GM12878 (cell line): ENCODE results near the gene BCL2L13. TPM values are rescaled to one million over a fixed set of nuclear protein-coding genes. Genes with fewer than 3 reads are reported as not detected.

Experiments used
- ATAC-seq: fragments of 200-7000 bp; cut with Tn5 transposase; 3 replicates; pipeline ENCODE4 v1.9.1; 2020; ENCODE audit warnings: mild to moderate bottlenecking, moderate library complexity
- BruUV-seq: library from RNA; stranded (reverse); fragments of 400-500 nt; replicated peaks from 2 replicates; lab custom pipeline; 2021; lab: Mats Ljungman, UMichigan
- CTCF ChIA-PET: fragments of 300-600 bp; sonication (Branson Sonifier 250); formaldehyde crosslinking; extraction: SDS; loops from one replicate; lab custom pipeline; 2021; ENCODE audit warnings: inconsistent platforms; lab: Yijun Ruan, JAX
- POLR2A ChIA-PET: fragments of 350-600 bp; formaldehyde crosslinking; extraction: SDS; loops from one replicate; lab custom pipeline; 2021; ENCODE audit warnings: inconsistent platforms; lab: Charles Lee
- RAD21 ChIA-PET: fragments of 300-600 bp; sonication (Branson Sonifier 250); formaldehyde crosslinking; loops from one replicate; lab custom pipeline; 2023; ENCODE audit warnings: antibody characterized with exemption; ENCODE audit not compliant: unreplicated experiment; lab: Charles Lee
- SMC1A ChIA-PET: fragments of 300-600 bp; sonication (Branson Sonifier 250); formaldehyde crosslinking; loops from one replicate; lab custom pipeline; 2023; ENCODE audit not compliant: unreplicated experiment, uncharacterized antibody; lab: Charles Lee
- DNase-seq: peaks from one replicate; pipeline ENCODE4 v3.0.0-alpha.2; 2011; ENCODE audit warnings: low read depth, low spot score
- FAIRE-seq: peaks from 3 replicates; lab custom pipeline; 2011; peaks lifted over from hg19 to GRCh38; lab: Jason Lieb, UNC
- H2AFZ ChIP-seq: 2 replicates; pipeline ENCODE4 v1.6.0; 2011; ENCODE audit warnings: low read depth, low read length, control low read depth; ENCODE audit not compliant: control insufficient read depth
- H3K27ac ChIP-seq: 2 replicates; pipeline ENCODE4 v1.5.1; 2011; ENCODE audit warnings: control low read depth; ENCODE audit not compliant: control insufficient read depth, insufficient read depth
- H3K27me3 ChIP-seq, 2 experiments: replicated peaks in 1 of 2; 2 replicates each; pipeline versions ENCODE4 v1.6.0 to v1.6.1; 2011; ENCODE audit warnings: low read length in 1 of 2; ENCODE audit not compliant: control insufficient read depth in 2 of 2, insufficient read depth in 2 of 2
- H3K36me3 ChIP-seq, 2 experiments: 2 replicates each; pipeline ENCODE4 v1.5.1; 2011; ENCODE audit warnings: low read length in 1 of 2; ENCODE audit not compliant: control insufficient read depth in 2 of 2, insufficient read depth in 2 of 2
- H3K4me1 ChIP-seq: 2 replicates; pipeline ENCODE4 v1.6.1; 2011; ENCODE audit warnings: mild to moderate bottlenecking, low read length, moderate library complexity, mixed read lengths; ENCODE audit not compliant: control insufficient read depth, insufficient read depth
- H3K4me2 ChIP-seq: 2 replicates; pipeline ENCODE4 v1.6.0; 2011; ENCODE audit warnings: control low read depth; ENCODE audit not compliant: control insufficient read depth, insufficient read depth
- H3K4me3 ChIP-seq: fragments of 200-600 bp; sonication (generic); 2 replicates; pipeline ENCODE4 v1.5.1; 2016
- H3K79me2 ChIP-seq: 2 replicates; pipeline ENCODE4 v1.6.0; 2011; ENCODE audit warnings: low read length; ENCODE audit not compliant: control insufficient read depth, insufficient read depth
- H3K9ac ChIP-seq: 2 replicates; pipeline ENCODE4 v1.8.0; 2011; ENCODE audit warnings: low read length, control low read depth, mixed read lengths; ENCODE audit not compliant: control insufficient read depth, insufficient read depth
- H3K9me3 ChIP-seq: replicated peaks from 3 replicates; pipeline ENCODE4 v1.5.1; 2011; ENCODE audit warnings: mild to moderate bottlenecking, low read length; ENCODE audit not compliant: control insufficient read depth, insufficient read depth
- H4K20me1 ChIP-seq: 2 replicates; pipeline ENCODE4 v1.6.0; 2011; ENCODE audit not compliant: control insufficient read depth, insufficient read depth
- CHD4 ChIP-seq: fragments of 200-600 bp; sonication (generic); IDR thresholded peaks from 2 replicates; pipeline ENCODE4 v1.6.1; 2016; ENCODE audit warnings: mild to moderate bottlenecking
- FOXM1 ChIP-seq: IDR thresholded peaks from 2 replicates; pipeline ENCODE4 v1.6.1; 2012; ENCODE audit warnings: low read depth, mild to moderate bottlenecking, inconsistent platforms, low read length, moderate library complexity
- JUNB ChIP-seq: IDR thresholded peaks from 2 replicates; pipeline ENCODE4 v1.6.1; 2016; ENCODE audit warnings: antibody characterized with exemption, mild to moderate bottlenecking
- KLF5 ChIP-seq: fragments of 450-650 bp; IDR thresholded peaks from 2 replicates; pipeline ENCODE4 v1.6.1; 2014; ENCODE audit warnings: mild to moderate bottlenecking; ENCODE audit not compliant: partially characterized antibody
- LARP7 ChIP-seq: fragments of 450-650 bp; IDR thresholded peaks from 2 replicates; pipeline ENCODE4 v1.6.1; 2017; ENCODE audit warnings: mild to moderate bottlenecking
- NFIC ChIP-seq: IDR thresholded peaks from 2 replicates; pipeline ENCODE4 v1.6.1; 2012; ENCODE audit warnings: low read depth, mild to moderate bottlenecking, inconsistent platforms, low read length, moderate library complexity
- NRF1 ChIP-seq: conservative IDR thresholded peaks from 2 replicates; pipeline ENCODE4 v1.6.1; 2011; ENCODE audit warnings: mild to moderate bottlenecking, low read depth, low read length, improper control_type of control experiment
- POLR2AphosphoS5 ChIP-seq: IDR thresholded peaks from 2 replicates; pipeline ENCODE4 v1.6.1; 2011; ENCODE audit warnings: mild to moderate bottlenecking, low read length, inconsistent platforms
- RAD51 ChIP-seq: fragments of 450-650 bp; IDR thresholded peaks from 2 replicates; pipeline ENCODE4 v1.6.1; 2016; ENCODE audit warnings: moderate library complexity, mild to moderate bottlenecking, inconsistent platforms
- RB1 ChIP-seq: fragments of 450-650 bp; formaldehyde crosslinking; IDR thresholded peaks from 2 replicates; pipeline ENCODE4 v1.6.1; 2017; ENCODE audit warnings: mild to moderate bottlenecking, borderline replicate concordance
- SMAD5 ChIP-seq: IDR thresholded peaks from 2 replicates; pipeline ENCODE4 v1.6.1; 2016; ENCODE audit warnings: antibody characterized with exemption, low read depth
- ZBED1 ChIP-seq: IDR thresholded peaks from 2 replicates; pipeline ENCODE4 v1.6.1; 2016; ENCODE audit warnings: borderline replicate concordance
- WGBS: methylation state at CpG from one replicate; pipeline ENCODE4 v1.1.6; 2016; ENCODE audit warnings: low lambda C conversion rate; ENCODE audit not compliant: insufficient replicate concordance, insufficient coverage; ENCODE audit errors: missing lambda C conversion rate; 5-methylcytosine and 5-hydroxymethylcytosine counted together
- in situ Hi-C: fragments of 300-500 bp; cut with MboI; formaldehyde crosslinking; loops from 9 replicates; pipeline ENCODE4 v1.14.3; 2018; ENCODE audit warnings: mixed read lengths
- intact Hi-C: fragments of 100-400 bp; cut with micrococcal nuclease; formaldehyde crosslinking; loops from one replicate; pipeline ENCODE4 v1.14.2; 2022; ENCODE audit not compliant: unreplicated experiment
- polyA plus RNA-seq, 11 experiments: library from polyadenylated mRNA; depleted of rRNA in 4 of 11; unstranded in 6 of 11; stranded (reverse) in 5 of 11; fragments of >200 nt; fragmentation: Nextera tagmentation in 4 of 11; fragmentation: Illumina TruSeq in 1 of 11; extraction: Ambion mirVana in 4 of 11; extraction: Trizol in 1 of 11; gene quantifications; 1 replicate in 1 of 11; 2 replicates in 10 of 11; pipeline versions ENCODE4 v1.2.1 to v1.2.3, GENCODE V29; 2011 to 2016; ENCODE audit warnings: inconsistent platforms in 2 of 11, missing spikeins in 2 of 11, low read depth in 1 of 11
- total RNA-seq, 4 experiments: library from RNA; depleted of rRNA in 3 of 4; stranded (reverse); fragments of >200 nt in 3 of 4; fragmentation: Illumina TruSeq in 1 of 4; extraction: Trizol in 1 of 4; gene quantifications; 2 replicates each; pipeline versions ENCODE4 v1.2.1 to v1.2.3, GENCODE V29; 2013 to 2021
- TF ChIP-seq, protein P1 (sequence below): fragments of 450-650 bp; IDR thresholded peaks from 2 replicates; pipeline ENCODE4 v1.6.1; 2016; ENCODE audit warnings: mild to moderate bottlenecking, moderate library complexity, borderline replicate concordance
- TF ChIP-seq, protein P2 (sequence below): IDR thresholded peaks from 2 replicates; pipeline ENCODE4 v1.6.1; 2012; ENCODE audit warnings: low read length, inconsistent platforms
- TF ChIP-seq, protein P3 (sequence below): fragments of 450-650 bp; IDR thresholded peaks from 2 replicates; pipeline ENCODE4 v1.6.1; 2017; ENCODE audit warnings: low read depth, mild to moderate bottlenecking, moderate library complexity

BCL2L13 gene
- total and polyA plus RNA-seq, 10 of the 15 experiments (the other 5 are each of a cell fraction or from before 2014, with no cell fraction given): 18.6 to 30.6 (median 28.2) TPM

DNA sequence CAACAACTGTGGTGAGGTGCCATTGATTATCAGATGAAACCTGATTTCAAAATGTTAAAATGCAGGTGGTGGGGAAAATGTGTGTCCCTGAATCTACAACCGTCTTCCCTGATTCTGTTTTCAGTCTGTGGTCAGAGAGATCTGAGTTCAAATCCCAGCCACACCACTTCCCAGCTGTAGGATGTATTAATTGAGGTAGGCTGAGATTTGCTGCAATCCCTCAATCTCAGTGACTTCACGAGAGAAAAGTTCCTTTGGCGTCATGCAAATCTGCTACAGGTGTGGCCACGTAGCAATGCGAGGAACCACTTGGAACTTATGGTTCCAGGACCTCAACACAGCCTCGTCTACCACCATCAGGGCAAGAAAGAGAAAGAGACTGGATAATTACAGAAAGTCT, 56.2 kb downstream of the BCL2L13 start:
- ATAC-seq (no peak), DNase-seq (no peak)
- Histone ChIP-seq H3K4me1 (no peaks in the 10 kb centered on the region), H3K27ac (no peak overlapping the region), H3K36me3 (0 out of 4 replicates have a peak, but pooled peaks cover 0 to 2% of the 10 kb centered on the region in 2 experiments), H2AFZ (no peak overlapping the region)
- intact Hi-C loops (no loop called here), in situ Hi-C loops (no loop called here)
- WGBS: 81% methylated on average over 6 of the region's 6 CpGs
- SMC1A ChIA-PET: no interaction called here
- no peak for TF ChIP-seq JUNB
- no peak for TF ChIP-seq NFIC
- TF ChIP-seq NRF1: no peak
- TF ChIP-seq SMAD5: no peak
- TF ChIP-seq CHD4: no peak
- no peak for TF ChIP-seq POLR2AphosphoS5
- TF ChIP-seq ZBED1: no peak
- TF ChIP-seq, protein P1, sequence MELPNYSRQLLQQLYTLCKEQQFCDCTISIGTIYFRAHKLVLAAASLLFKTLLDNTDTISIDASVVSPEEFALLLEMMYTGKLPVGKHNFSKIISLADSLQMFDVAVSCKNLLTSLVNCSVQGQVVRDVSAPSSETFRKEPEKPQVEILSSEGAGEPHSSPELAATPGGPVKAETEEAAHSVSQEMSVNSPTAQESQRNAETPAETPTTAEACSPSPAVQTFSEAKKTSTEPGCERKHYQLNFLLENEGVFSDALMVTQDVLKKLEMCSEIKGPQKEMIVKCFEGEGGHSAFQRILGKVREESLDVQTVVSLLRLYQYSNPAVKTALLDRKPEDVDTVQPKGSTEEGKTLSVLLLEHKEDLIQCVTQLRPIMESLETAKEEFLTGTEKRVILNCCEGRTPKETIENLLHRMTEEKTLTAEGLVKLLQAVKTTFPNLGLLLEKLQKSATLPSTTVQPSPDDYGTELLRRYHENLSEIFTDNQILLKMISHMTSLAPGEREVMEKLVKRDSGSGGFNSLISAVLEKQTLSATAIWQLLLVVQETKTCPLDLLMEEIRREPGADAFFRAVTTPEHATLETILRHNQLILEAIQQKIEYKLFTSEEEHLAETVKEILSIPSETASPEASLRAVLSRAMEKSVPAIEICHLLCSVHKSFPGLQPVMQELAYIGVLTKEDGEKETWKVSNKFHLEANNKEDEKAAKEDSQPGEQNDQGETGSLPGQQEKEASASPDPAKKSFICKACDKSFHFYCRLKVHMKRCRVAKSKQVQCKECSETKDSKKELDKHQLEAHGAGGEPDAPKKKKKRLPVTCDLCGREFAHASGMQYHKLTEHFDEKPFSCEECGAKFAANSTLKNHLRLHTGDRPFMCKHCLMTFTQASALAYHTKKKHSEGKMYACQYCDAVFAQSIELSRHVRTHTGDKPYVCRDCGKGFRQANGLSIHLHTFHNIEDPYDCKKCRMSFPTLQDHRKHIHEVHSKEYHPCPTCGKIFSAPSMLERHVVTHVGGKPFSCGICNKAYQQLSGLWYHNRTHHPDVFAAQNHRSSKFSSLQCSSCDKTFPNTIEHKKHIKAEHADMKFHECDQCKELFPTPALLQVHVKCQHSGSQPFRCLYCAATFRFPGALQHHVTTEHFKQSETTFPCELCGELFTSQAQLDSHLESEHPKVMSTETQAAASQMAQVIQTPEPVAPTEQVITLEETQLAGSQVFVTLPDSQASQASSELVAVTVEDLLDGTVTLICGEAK: no peak
- TF ChIP-seq, protein P2, sequence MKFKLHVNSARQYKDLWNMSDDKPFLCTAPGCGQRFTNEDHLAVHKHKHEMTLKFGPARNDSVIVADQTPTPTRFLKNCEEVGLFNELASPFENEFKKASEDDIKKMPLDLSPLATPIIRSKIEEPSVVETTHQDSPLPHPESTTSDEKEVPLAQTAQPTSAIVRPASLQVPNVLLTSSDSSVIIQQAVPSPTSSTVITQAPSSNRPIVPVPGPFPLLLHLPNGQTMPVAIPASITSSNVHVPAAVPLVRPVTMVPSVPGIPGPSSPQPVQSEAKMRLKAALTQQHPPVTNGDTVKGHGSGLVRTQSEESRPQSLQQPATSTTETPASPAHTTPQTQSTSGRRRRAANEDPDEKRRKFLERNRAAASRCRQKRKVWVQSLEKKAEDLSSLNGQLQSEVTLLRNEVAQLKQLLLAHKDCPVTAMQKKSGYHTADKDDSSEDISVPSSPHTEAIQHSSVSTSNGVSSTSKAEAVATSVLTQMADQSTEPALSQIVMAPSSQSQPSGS: no peak
- TF ChIP-seq, protein P3, sequence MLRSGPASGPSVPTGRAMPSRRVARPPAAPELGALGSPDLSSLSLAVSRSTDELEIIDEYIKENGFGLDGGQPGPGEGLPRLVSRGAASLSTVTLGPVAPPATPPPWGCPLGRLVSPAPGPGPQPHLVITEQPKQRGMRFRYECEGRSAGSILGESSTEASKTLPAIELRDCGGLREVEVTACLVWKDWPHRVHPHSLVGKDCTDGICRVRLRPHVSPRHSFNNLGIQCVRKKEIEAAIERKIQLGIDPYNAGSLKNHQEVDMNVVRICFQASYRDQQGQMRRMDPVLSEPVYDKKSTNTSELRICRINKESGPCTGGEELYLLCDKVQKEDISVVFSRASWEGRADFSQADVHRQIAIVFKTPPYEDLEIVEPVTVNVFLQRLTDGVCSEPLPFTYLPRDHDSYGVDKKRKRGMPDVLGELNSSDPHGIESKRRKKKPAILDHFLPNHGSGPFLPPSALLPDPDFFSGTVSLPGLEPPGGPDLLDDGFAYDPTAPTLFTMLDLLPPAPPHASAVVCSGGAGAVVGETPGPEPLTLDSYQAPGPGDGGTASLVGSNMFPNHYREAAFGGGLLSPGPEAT: no peak
- TF ChIP-seq LARP7: no peak
- TF ChIP-seq FOXM1: no peak
- no peak for TF ChIP-seq RAD51
- no peak for TF ChIP-seq RB1
- TF ChIP-seq KLF5: no peak
- TF ChIP-seq, all 136 proteins: peak for 0
- no peak overlapping the region for H3K4me2 ChIP-seq
- H3K9ac ChIP-seq: no peak overlapping the region
- no TSS peak for BruUV-seq
- H3K4me3 ChIP-seq: no peak overlapping the region
- FAIRE-seq: no peak
- H3K27me3 ChIP-seq: no peaks in the 10 kb centered on the region
- no peaks in the 10 kb centered on the region for H3K79me2 ChIP-seq
- no peaks in the 10 kb centered on the region for H3K9me3 ChIP-seq
- ChIA-PET RAD21 (no interaction called here), CTCF (no interaction called here), POLR2A (no interaction called here)
- H4K20me1 ChIP-seq: no peaks in the 10 kb centered on the region
